H9 (cell line): ENCODE data around the gene CC2D2A. TPM values are rescaled to one million over a fixed set of nuclear protein-coding genes. Genes with fewer than 3 reads are reported as not detected.

Source experiments
- DNase-seq: peaks from one replicate; pipeline ENCODE4 v3.0.0-alpha.2; 2017
- H2AFZ ChIP-seq: one replicate; pipeline ENCODE4 v1.6.1; 2013; ENCODE audit warnings: mild to moderate bottlenecking, low read length, control low read depth, moderate library complexity
- H2AK5ac ChIP-seq: 2 replicates; pipeline ENCODE4 v1.6.1; 2013; ENCODE audit warnings: low read length, control low read depth, mixed read lengths; ENCODE audit not compliant: insufficient read length
- H2BK120ac ChIP-seq: one replicate; pipeline ENCODE4 v1.6.1; 2013; ENCODE audit warnings: low read depth, mild to moderate bottlenecking, low read length, control low read depth, inconsistent platforms; ENCODE audit not compliant: poor library complexity, severe bottlenecking
- H2BK12ac ChIP-seq: 2 replicates; pipeline ENCODE4 v1.6.1; 2013; ENCODE audit warnings: low read length, control low read depth, mixed read lengths, low read depth; ENCODE audit not compliant: insufficient read length
- H2BK15ac ChIP-seq: 2 replicates; pipeline ENCODE4 v1.6.1; 2013; ENCODE audit warnings: low read depth, low read length, control low read depth
- H2BK20ac ChIP-seq: one replicate; pipeline ENCODE4 v1.6.1; 2013; ENCODE audit warnings: low read depth, mild to moderate bottlenecking, low read length, control low read depth, inconsistent platforms; ENCODE audit not compliant: poor library complexity, severe bottlenecking
- H2BK5ac ChIP-seq: 2 replicates; pipeline ENCODE4 v1.6.1; 2013; ENCODE audit warnings: low read length, control low read depth, mixed read lengths; ENCODE audit not compliant: insufficient read length
- H3K14ac ChIP-seq: 2 replicates; pipeline ENCODE4 v1.6.1; 2013; ENCODE audit warnings: low read length, control low read depth; ENCODE audit not compliant: insufficient read depth
- H3K18ac ChIP-seq: 2 replicates; pipeline ENCODE4 v1.6.1; 2013; ENCODE audit warnings: low read depth, mild to moderate bottlenecking, mixed read lengths, low read length, control low read depth; ENCODE audit not compliant: insufficient read length
- H3K23ac ChIP-seq: 2 replicates; pipeline ENCODE4 v1.6.1; 2013; ENCODE audit warnings: low read length, control low read depth, mixed read lengths, low read depth; ENCODE audit not compliant: insufficient read length
- H3K23me2 ChIP-seq: 2 replicates; pipeline ENCODE4 v1.6.1; 2013; ENCODE audit warnings: low read depth, mild to moderate bottlenecking, mixed read lengths, low read length, control low read depth; ENCODE audit not compliant: insufficient read length, poor library complexity, severe bottlenecking
- H3K27ac ChIP-seq: 2 replicates; pipeline ENCODE4 v1.5.1; 2013; ENCODE audit warnings: low read length, control low read depth, mixed read lengths, low read depth; ENCODE audit not compliant: insufficient read length
- H3K27me3 ChIP-seq: 2 replicates; pipeline ENCODE4 v1.6.1; 2013; ENCODE audit warnings: low read length, control low read depth, inconsistent platforms; ENCODE audit not compliant: insufficient read depth
- H3K4ac ChIP-seq: 2 replicates; pipeline ENCODE4 v1.6.1; 2013; ENCODE audit warnings: low read depth, mild to moderate bottlenecking, control low read depth, inconsistent platforms, low read length, moderate library complexity
- H3K4me1 ChIP-seq: 2 replicates; pipeline ENCODE4 v1.6.1; 2013; ENCODE audit warnings: low read length, control low read depth, inconsistent platforms; ENCODE audit not compliant: insufficient read depth
- H3K4me2 ChIP-seq: 2 replicates; pipeline ENCODE4 v1.6.1; 2013; ENCODE audit warnings: low read length, control low read depth, mixed read lengths; ENCODE audit not compliant: insufficient read length, insufficient read depth
- H3K56ac ChIP-seq: 2 replicates; pipeline ENCODE4 v1.6.1; 2013; ENCODE audit warnings: low read depth, mild to moderate bottlenecking, mixed read lengths, low read length, control low read depth; ENCODE audit not compliant: insufficient read length
- H3K79me1 ChIP-seq: 2 replicates; pipeline ENCODE4 v1.6.1; 2013; ENCODE audit warnings: low read depth, mild to moderate bottlenecking, moderate library complexity, low read length, control low read depth, inconsistent platforms; ENCODE audit not compliant: insufficient read depth, poor library complexity, severe bottlenecking
- H3K79me2 ChIP-seq: 2 replicates; pipeline ENCODE4 v1.6.1; 2013; ENCODE audit warnings: low read length, control low read depth, inconsistent platforms; ENCODE audit not compliant: insufficient read depth
- H3K9ac ChIP-seq: 2 replicates; pipeline ENCODE4 v1.6.1; 2013; ENCODE audit warnings: low read length, control low read depth, mixed read lengths; ENCODE audit not compliant: insufficient read length; ENCODE audit errors: extremely low read depth
- H3K9me3 ChIP-seq: one replicate; pipeline ENCODE4 v1.6.1; 2013; ENCODE audit warnings: low read depth, low read length, inconsistent platforms; ENCODE audit not compliant: control insufficient read depth
- H3T11ph ChIP-seq: one replicate; pipeline ENCODE4 v1.6.1; 2013; ENCODE audit warnings: mild to moderate bottlenecking, low read length, control low read depth, inconsistent platforms
- H4K20me1 ChIP-seq: one replicate; pipeline ENCODE4 v1.6.1; 2013; ENCODE audit not compliant: control insufficient read depth, insufficient read length, insufficient read depth
- H4K5ac ChIP-seq: 2 replicates; pipeline ENCODE4 v1.6.1; 2013; ENCODE audit warnings: low read depth, mild to moderate bottlenecking, mixed read lengths, low read length, control low read depth; ENCODE audit not compliant: insufficient read length
- H4K8ac ChIP-seq: replicated peaks from 2 replicates; pipeline ENCODE4 v1.6.1; 2013; ENCODE audit warnings: low read length, control low read depth, mixed read lengths, low read depth; ENCODE audit not compliant: insufficient read length
- H4K91ac ChIP-seq: 2 replicates; pipeline ENCODE4 v1.6.1; 2013; ENCODE audit warnings: low read depth, mild to moderate bottlenecking, moderate library complexity, mixed read lengths, low read length, control low read depth; ENCODE audit not compliant: insufficient read length
- H3K27ac Mint-ChIP-seq, 3 experiments: 2 replicates in 2 of 3; 3 replicates in 1 of 3; pipeline ENCODE4 v1.8.0; 2020 to 2021; ENCODE audit warnings: mixed read lengths in 3 of 3, mild to moderate bottlenecking in 1 of 3, moderate library complexity in 1 of 3
- H3K27me3 Mint-ChIP-seq: 2 replicates; pipeline ENCODE4 v1.8.0; 2021; ENCODE audit warnings: low read depth, mild to moderate bottlenecking, moderate library complexity, mixed read lengths
- H3K36me3 Mint-ChIP-seq, 3 experiments: 2 replicates in 2 of 3; 3 replicates in 1 of 3; pipeline ENCODE4 v1.8.0; 2020 to 2021; ENCODE audit warnings: low read depth in 3 of 3, mixed read lengths in 3 of 3; ENCODE audit not compliant: insufficient read depth in 1 of 3
- H3K4me1 Mint-ChIP-seq, 2 experiments: 2 replicates each; pipeline ENCODE4 v1.8.0; 2020; ENCODE audit warnings: mixed read lengths in 2 of 2
- H3K4me3 Mint-ChIP-seq, 2 experiments: 2 replicates in 1 of 2; 3 replicates in 1 of 2; pipeline ENCODE4 v1.8.0; 2020 to 2021; ENCODE audit warnings: mild to moderate bottlenecking in 2 of 2, mixed read lengths in 2 of 2, moderate library complexity in 1 of 2
- H3K9me3 Mint-ChIP-seq, 2 experiments: 2 replicates in 1 of 2; 3 replicates in 1 of 2; pipeline ENCODE4 v1.8.0; 2020; ENCODE audit warnings: mild to moderate bottlenecking in 2 of 2, mixed read lengths in 2 of 2, moderate library complexity in 1 of 2
- CTCF ChIP-seq: fragments of 200-600 bp; sonication (generic); conservative IDR thresholded peaks from 3 replicates; pipeline ENCODE4 v1.8.0; 2021; ENCODE audit warnings: antibody characterized with exemption, mild to moderate bottlenecking
- WGBS: extraction: QIAGEN DNeasy Blood & Tissue Kit; methylation state at CpG from one replicate; pipeline ENCODE4 v1.1.7; 2013; ENCODE audit warnings: missing lambda C conversion rate, low lambda C conversion rate, mixed read lengths; ENCODE audit not compliant: insufficient read length; ENCODE audit errors: extremely low coverage; 5-methylcytosine and 5-hydroxymethylcytosine counted together
- total RNA-seq: library from RNA; stranded (reverse); gene quantifications from 2 replicates; pipeline ENCODE4 v1.2.1, GENCODE V29; 2021

Gene CC2D2A
- total RNA-seq, 1 experiment from 2014 or later, result 10.4 TPM

DNA sequence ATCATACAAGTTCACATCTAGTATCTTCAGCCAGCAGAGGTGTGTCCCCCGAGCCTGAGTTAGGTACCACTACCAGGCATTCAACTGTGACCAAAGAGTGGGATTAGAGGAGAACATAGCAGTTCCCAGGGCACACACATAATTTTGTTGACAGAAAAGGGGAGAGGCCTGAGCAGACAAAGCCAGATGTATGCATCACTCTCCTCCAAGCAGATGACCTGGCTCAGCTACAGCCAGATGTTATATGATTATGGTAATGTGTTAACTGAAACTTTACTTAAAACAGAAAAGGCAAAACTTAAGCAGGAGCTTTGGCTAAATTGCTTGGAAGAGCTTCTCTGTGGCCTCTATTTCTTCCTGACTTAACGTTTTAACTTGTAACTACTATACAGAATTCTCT, 88.9 kb downstream of the CC2D2A start:
- H2AK5ac ChIP-seq, result no peak overlapping the region
- H4K20me1 ChIP-seq, result no peaks in the 10 kb centered on the region
- H3K4me3 Mint-ChIP-seq, result no peak overlapping the region
- DNase-seq, result no peak
- no peak overlapping the region for H2BK120ac ChIP-seq
- H2BK20ac ChIP-seq, result no peak overlapping the region
- no peak overlapping the region for H3K27ac ChIP-seq
- H3K9ac ChIP-seq, result no peak overlapping the region
- H3K27ac Mint-ChIP-seq, result no peak overlapping the region
- no peak overlapping the region for H2BK5ac ChIP-seq
- TF ChIP-seq CTCF, result no peak
- peaks cover 4% of the 10 kb centered on the region; the same call in 1 of the 2 replicates for H3K4me1 ChIP-seq
- no peaks in the 10 kb centered on the region for H3K23me2 ChIP-seq
- peaks cover 8 to 13% of the 10 kb centered on the region in 2 experiments; a peak in 3 of 4 replicates for H3K4me1 Mint-ChIP-seq
- H3K4ac ChIP-seq, result no peak overlapping the region
- no peak overlapping the region for H2AFZ ChIP-seq
- no peak overlapping the region for H4K8ac ChIP-seq
- no peaks in the 10 kb centered on the region for H3K9me3 Mint-ChIP-seq
- WGBS, result no CpG with 5 or more reads among the region's 2 CpGs
- H3K4me2 ChIP-seq, result no peak overlapping the region
- no peaks in the 10 kb centered on the region for H3K9me3 ChIP-seq
- H3K27me3 Mint-ChIP-seq, result no peaks in the 10 kb centered on the region
- H3T11ph ChIP-seq, result no peak overlapping the region
- no peaks in the 10 kb centered on the region for H3K27me3 ChIP-seq
- H4K5ac ChIP-seq, result no peak overlapping the region
- H3K56ac ChIP-seq, result no peak overlapping the region
- H3K36me3 Mint-ChIP-seq, result peaks cover 0 to 12% (median 3%) of the 10 kb centered on the region in 3 experiments; a peak in 5 of 7 replicates
- no peak overlapping the region for H3K14ac ChIP-seq
- H2BK12ac ChIP-seq, result no peak overlapping the region
- H2BK15ac ChIP-seq, result no peak overlapping the region
- no peaks in the 10 kb centered on the region for H3K79me1 ChIP-seq
- H3K79me2 ChIP-seq, result no peaks in the 10 kb centered on the region
- no peak overlapping the region for H4K91ac ChIP-seq
- H3K18ac ChIP-seq, result no peak overlapping the region
- H3K23ac ChIP-seq, result no peak overlapping the region
